Suprapubic skin (tissue), 4 donors: Measurements from ENCODE around the gene MUL1. TPM values are rescaled to one million over a fixed set of nuclear protein-coding genes. Genes with fewer than 3 reads are reported as not detected.

Experiments used
- DNase-seq, 2 donors: peaks; one replicate each; pipeline ENCODE4 v3.0.0-alpha.2; 2019; ENCODE audit warnings: low spot score in 2 of 2
- H3K27ac ChIP-seq: fragments of 200-600 bp; sonication (generic); one replicate; pipeline ENCODE4 v1.5.1; 2019
- H3K27me3 ChIP-seq: fragments of 200-600 bp; sonication (generic); one replicate; pipeline ENCODE4 v1.5.1; 2019
- H3K36me3 ChIP-seq: fragments of 200-600 bp; sonication (generic); one replicate; pipeline ENCODE4 v1.5.1; 2019
- H3K4me1 ChIP-seq: fragments of 200-600 bp; sonication (generic); one replicate; pipeline ENCODE4 v1.5.1; 2019
- H3K4me3 ChIP-seq: fragments of 200-600 bp; sonication (generic); one replicate; pipeline ENCODE4 v1.5.1; 2019; ENCODE audit warnings: mild to moderate bottlenecking
- H3K9me3 ChIP-seq: fragments of 200-600 bp; sonication (generic); one replicate; pipeline ENCODE4 v1.5.1; 2019
- EP300 ChIP-seq: sonication (generic); formaldehyde crosslinking; IDR thresholded peaks from one replicate; pipeline ENCODE4 v1.6.1; 2017; ENCODE audit warnings: antibody characterized with exemption
- POLR2A ChIP-seq, 2 donors: fragments of 450-650 bp; IDR thresholded peaks; one replicate each; pipeline ENCODE4 v1.6.1; 2017; ENCODE audit warnings: antibody characterized with exemption in 2 of 2, mild to moderate bottlenecking in 2 of 2, moderate library complexity in 2 of 2
- POLR2AphosphoS5 ChIP-seq, 3 donors: sonication (generic); formaldehyde crosslinking; IDR thresholded peaks; one replicate each; pipeline ENCODE4 v1.6.1; 2017; ENCODE audit warnings: antibody characterized with exemption in 3 of 3
- WGBS: methylation state at CpG from one replicate; pipeline ENCODE4 v1.1.5; 2018; 5-methylcytosine and 5-hydroxymethylcytosine counted together
- total RNA-seq, 4 donors: library from RNA; depleted of rRNA; stranded (reverse); fragments of >200 nt; gene quantifications; one replicate each; pipeline ENCODE4 v1.1.0, GENCODE V29; 2016
- TF ChIP-seq, protein P1 (sequence below), 2 donors: fragments of 200-600 bp in 1 of 2; fragments of 450-650 bp in 1 of 2; sonication (generic) in 1 of 2; IDR thresholded peaks; one replicate each; pipeline ENCODE4 v1.5.1; 2016 to 2019; ENCODE audit warnings: antibody characterized with exemption in 2 of 2, mild to moderate bottlenecking in 1 of 2, moderate library complexity in 1 of 2

The MUL1 gene
- total RNA-seq, 4 donors from 2014 or later = 27.2 to 36.5 (median 28.4) TPM

GRCh38 chr1:20449735-20450311 lies 58.1 kb downstream of the MUL1 start:
- Histone ChIP-seq H3K27ac (no peak overlapping the region), H3K4me1 (no peaks in the 10 kb centered on the region), H3K4me3 (no peak overlapping the region), H3K27me3 (peaks cover 29% of the 10 kb centered on the region), H3K36me3 (no peaks in the 10 kb centered on the region), H3K9me3 (no peaks in the 10 kb centered on the region)
- 65% methylated on average over 4 of the region's 4 CpGs for WGBS
- no peak for TF ChIP-seq POLR2A (IDR thresholded peaks at IDR 0.05)
- no peak for TF ChIP-seq EP300
- TF ChIP-seq POLR2AphosphoS5 (IDR thresholded peaks at IDR 0.05) = no peak
- TF ChIP-seq, protein P1, sequence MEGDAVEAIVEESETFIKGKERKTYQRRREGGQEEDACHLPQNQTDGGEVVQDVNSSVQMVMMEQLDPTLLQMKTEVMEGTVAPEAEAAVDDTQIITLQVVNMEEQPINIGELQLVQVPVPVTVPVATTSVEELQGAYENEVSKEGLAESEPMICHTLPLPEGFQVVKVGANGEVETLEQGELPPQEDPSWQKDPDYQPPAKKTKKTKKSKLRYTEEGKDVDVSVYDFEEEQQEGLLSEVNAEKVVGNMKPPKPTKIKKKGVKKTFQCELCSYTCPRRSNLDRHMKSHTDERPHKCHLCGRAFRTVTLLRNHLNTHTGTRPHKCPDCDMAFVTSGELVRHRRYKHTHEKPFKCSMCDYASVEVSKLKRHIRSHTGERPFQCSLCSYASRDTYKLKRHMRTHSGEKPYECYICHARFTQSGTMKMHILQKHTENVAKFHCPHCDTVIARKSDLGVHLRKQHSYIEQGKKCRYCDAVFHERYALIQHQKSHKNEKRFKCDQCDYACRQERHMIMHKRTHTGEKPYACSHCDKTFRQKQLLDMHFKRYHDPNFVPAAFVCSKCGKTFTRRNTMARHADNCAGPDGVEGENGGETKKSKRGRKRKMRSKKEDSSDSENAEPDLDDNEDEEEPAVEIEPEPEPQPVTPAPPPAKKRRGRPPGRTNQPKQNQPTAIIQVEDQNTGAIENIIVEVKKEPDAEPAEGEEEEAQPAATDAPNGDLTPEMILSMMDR (IDR thresholded peaks at IDR 0.05) = no peak
- DNase-seq = no peak

Other genes starting within 250 kb of the MUL1 start
- gene VWA5B1, start 217.3 kb downstream of the MUL1 start, total RNA-seq = under 1 TPM in 1 of 4 donors, not detected in 3; 0.16 TPM
- gene CAMK2N1, start 21.9 kb downstream of the MUL1 start, total RNA-seq = 10 to 100 TPM in 2 of 4 donors, 1 to 10 TPM in 2; 7.0 to 18.1 (median 9.5) TPM
- under 1 TPM in 2 of 4 donors, not detected in 2; 0.21 to 0.38 TPM for gene FAM43B, start 44.4 kb upstream of the MUL1 start, total RNA-seq
- 10 to 100 TPM; 13.1 to 24.2 (median 15.7) TPM for gene CDA, start 80.9 kb upstream of the MUL1 start, total RNA-seq
- 100 to 1,000 TPM in 2 of 4 donors, 10 to 100 TPM in 2; 91.9 to 116 (median 98.0) TPM for gene PINK1, start 125.3 kb upstream of the MUL1 start, total RNA-seq
- gene DDOST, start 153.2 kb upstream of the MUL1 start, total RNA-seq = 100 to 1,000 TPM in 3 of 4 donors, 10 to 100 TPM in 1; 75.9 to 143 (median 125) TPM
- 1 to 10 TPM in 3 of 4 donors, under 1 TPM in 1; 0.76 to 5.6 (median 2.1) TPM for gene KIF17, start 209.9 kb upstream of the MUL1 start, total RNA-seq
- gene SH2D5, start 224.6 kb upstream of the MUL1 start, total RNA-seq = 1 to 10 TPM in 1 of 4 donors, under 1 TPM in 1, not detected in 2; 0.23 to 1.2 TPM